M059J (cell line): ENCODE results near the gene ATP5F1D. TPM values are rescaled to one million over a fixed set of nuclear protein-coding genes. Genes with fewer than 3 reads are reported as not detected.

Experiments used
- DNase-seq: peaks from one replicate; pipeline ENCODE4 v3.0.0-alpha.2; 2012; ENCODE audit warnings: low read depth
- total RNA-seq: library from RNA; depleted of rRNA; stranded (reverse); fragments of >200 nt; shearing (Covaris generic); gene quantifications from 2 replicates; pipeline ENCODE4 v1.2.3, GENCODE V29; 2014

ATP5F1D gene
- total RNA-seq, 1 experiment from 2014 or later: 69.8 TPM

GRCh38 chr19:1232652-1233072 lies 8.9 kb upstream of the ATP5F1D start:
- DNase-seq: peak; percentile 65

- DNase-seq: no peak
Measured at GRCh38 chr19:1233115-1233667, 8.4 kb upstream of the ATP5F1D start.

- DNase-seq: no peak
Measured at GRCh38 chr19:1234051-1234954, 7.2 kb upstream of the ATP5F1D start.

GRCh38 chr19:1234955-1235380 lies 6.6 kb upstream of the ATP5F1D start:
- DNase-seq: no peak

GRCh38 chr19:1235625-1236538 lies 5.7 kb upstream of the ATP5F1D start:
- DNase-seq: peak; percentile 73

- DNase-seq: no peak
Measured at GRCh38 chr19:1236576-1236975, 5.0 kb upstream of the ATP5F1D start.

GRCh38 chr19:1237027-1237659 lies 4.4 kb upstream of the ATP5F1D start:
- DNase-seq: no peak

GRCh38 chr19:1237754-1238368 lies 3.7 kb upstream of the ATP5F1D start, which contains the start of gene CBARP:
Gene CBARP, minus strand, starts transcription at chr19:1238005. Its CDS starts 1,905 bp downstream, at chr19:1236100.
- peak; percentile 28 for DNase-seq

- no peak for DNase-seq
Measured at GRCh38 chr19:1238369-1239303, 2.9 kb upstream of the ATP5F1D start.

GRCh38 chr19:1239420-1239795 lies 2.1 kb upstream of the ATP5F1D start:
- DNase-seq: no peak

- peak; percentile 79 for DNase-seq
Measured at GRCh38 chr19:1239796-1240737, 1.5 kb upstream of the ATP5F1D start.

- DNase-seq: no peak
Measured at GRCh38 chr19:1240925-1241324, 626 bp upstream of the ATP5F1D start.

GRCh38 chr19:1243768-1244692 lies 2.5 kb downstream of the ATP5F1D start:
- peak; percentile 75 for DNase-seq

GRCh38 chr19:1244693-1245451 lies 3.3 kb downstream of the ATP5F1D start:
- no peak for DNase-seq

- DNase-seq: no peak
Measured at GRCh38 chr19:1245494-1246264, 4.1 kb downstream of the ATP5F1D start.
